ENCODE measurements around the gene PRKCE.

PRKCE gene

DNA sequence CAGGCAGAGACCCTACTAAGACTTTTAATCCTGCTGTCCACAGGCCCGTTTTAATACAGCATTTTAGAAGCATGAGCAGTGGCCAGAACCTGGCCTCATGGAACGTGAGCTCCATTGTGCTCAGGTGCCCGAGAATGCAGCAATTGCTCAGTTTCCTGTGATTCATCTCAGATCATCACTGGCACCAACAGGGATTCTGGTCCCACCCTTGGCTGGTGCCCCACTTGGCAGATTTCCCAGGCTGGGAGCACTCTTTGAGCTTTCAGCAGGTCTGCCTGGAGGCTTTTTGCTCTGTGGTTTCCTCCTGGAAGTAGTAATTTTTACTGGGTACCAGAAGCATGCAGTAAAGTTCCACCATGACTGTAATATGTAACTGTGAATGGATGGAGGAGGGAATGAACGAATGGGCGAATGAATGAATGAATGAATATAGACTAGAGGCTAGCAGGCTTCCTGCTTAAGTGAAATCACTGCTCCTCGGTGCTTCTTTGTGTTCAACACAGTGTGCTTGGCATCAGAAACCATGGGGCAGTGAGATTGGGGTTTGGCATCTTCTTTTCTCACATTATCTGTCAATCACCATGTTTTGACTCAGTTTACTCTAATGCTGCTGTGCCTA lies 312.9 kb downstream of the PRKCE start:
- H3K4me3 ChIP-seq (ENCODE audit: extremely low read depth, insufficient read depth, low read length, poor library complexity, severe bottlenecking): no peak overlapping the region
- H3K36me3 ChIP-seq (ENCODE audit: control insufficient read depth, insufficient read depth, low read length): no peaks in the 10 kb centered on the region
- 87 to 97% methylated on average over 4 to 6 of the region's 6 CpGs for WGBS, 2 experiments (ENCODE audit: insufficient coverage in 2 of 2)
- H3K27ac ChIP-seq (ENCODE audit: low read depth, low read length, severe bottlenecking): no peak overlapping the region
- no peaks in the 10 kb centered on the region for H3K9me3 ChIP-seq (ENCODE audit: control insufficient read depth, low read length)
- H3K4me1 ChIP-seq (ENCODE audit: control insufficient read depth, insufficient read depth, low read length, poor library complexity, severe bottlenecking): peaks cover 5% of the 10 kb centered on the region

DNA sequence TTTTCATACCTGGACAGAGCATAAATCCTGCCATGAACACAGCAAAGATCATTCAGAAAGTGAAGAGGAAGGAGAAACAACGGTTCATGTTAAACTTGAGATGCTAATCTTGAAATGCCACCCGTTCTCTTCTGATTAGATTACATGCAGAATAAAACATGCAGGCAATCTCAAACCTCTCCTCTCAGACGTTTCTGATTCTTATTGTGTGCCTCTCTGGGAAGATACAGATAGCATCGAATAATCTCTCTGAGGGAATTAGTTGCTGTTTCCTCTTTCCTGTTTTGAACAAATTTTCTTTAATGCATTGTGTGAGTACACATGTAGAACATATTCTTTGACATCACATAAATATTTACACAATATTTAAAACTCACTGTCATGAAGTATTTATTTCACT lies 313.4 kb downstream of the PRKCE start:
- Histone ChIP-seq H3K4me1 (ENCODE audit: control insufficient read depth, insufficient read depth, low read length, poor library complexity, severe bottlenecking) (peaks cover 5% of the 10 kb centered on the region), H3K27ac (ENCODE audit: low read depth, low read length, severe bottlenecking) (no peak overlapping the region), H3K4me3 (ENCODE audit: extremely low read depth, insufficient read depth, low read length, poor library complexity, severe bottlenecking) (no peak overlapping the region), H3K36me3 (ENCODE audit: control insufficient read depth, insufficient read depth, low read length) (no peaks in the 10 kb centered on the region), H3K9me3 (ENCODE audit: control insufficient read depth, low read length) (no peaks in the 10 kb centered on the region)
- 40% methylated on average over 1 of the region's 4 CpGs; no CpG with 5 or more reads in 1 of the 2 experiments for WGBS, 2 experiments (ENCODE audit: insufficient coverage in 2 of 2)

DNA sequence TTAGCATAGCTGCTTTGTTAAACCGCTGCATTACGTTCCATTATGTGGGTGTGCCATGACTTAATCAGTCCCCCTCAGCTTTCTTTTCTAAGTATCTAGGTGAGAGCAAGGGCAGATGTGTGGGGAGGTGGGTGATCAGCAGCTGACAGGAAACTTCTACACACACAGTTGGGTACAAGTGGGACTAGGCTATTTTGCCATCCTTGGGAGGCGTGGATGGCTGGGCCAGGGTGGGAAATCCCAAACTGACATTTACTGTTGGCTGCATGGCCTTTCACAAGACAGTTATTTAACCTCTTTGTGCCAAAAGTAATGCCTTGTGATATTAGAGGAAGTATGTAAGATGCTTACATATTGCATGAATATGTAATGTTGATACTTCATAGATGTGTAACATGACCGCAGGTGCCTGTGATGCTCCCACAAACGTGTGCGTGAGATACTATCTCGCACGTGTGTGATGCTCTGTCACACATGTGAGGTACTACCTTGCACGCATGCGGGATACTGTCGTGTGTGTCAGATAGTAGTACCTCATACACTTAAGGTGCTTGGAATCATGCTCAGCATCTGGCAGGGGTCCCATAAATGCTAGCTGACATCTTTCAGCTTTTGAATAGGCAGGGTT lies 314.5 kb downstream of the PRKCE start:
- Histone ChIP-seq H3K4me1 (ENCODE audit: control insufficient read depth, insufficient read depth, low read length, poor library complexity, severe bottlenecking) (no peaks in the 10 kb centered on the region), H3K4me3 (ENCODE audit: extremely low read depth, insufficient read depth, low read length, poor library complexity, severe bottlenecking) (no peak overlapping the region), H3K27ac (ENCODE audit: low read depth, low read length, severe bottlenecking) (no peak overlapping the region), H3K36me3 (ENCODE audit: control insufficient read depth, insufficient read depth, low read length) (no peaks in the 10 kb centered on the region), H3K9me3 (ENCODE audit: control insufficient read depth, low read length) (no peaks in the 10 kb centered on the region)
- 95 to 97% methylated on average over 9 of the region's 11 CpGs for WGBS, 2 experiments (ENCODE audit: insufficient coverage in 2 of 2)

DNA sequence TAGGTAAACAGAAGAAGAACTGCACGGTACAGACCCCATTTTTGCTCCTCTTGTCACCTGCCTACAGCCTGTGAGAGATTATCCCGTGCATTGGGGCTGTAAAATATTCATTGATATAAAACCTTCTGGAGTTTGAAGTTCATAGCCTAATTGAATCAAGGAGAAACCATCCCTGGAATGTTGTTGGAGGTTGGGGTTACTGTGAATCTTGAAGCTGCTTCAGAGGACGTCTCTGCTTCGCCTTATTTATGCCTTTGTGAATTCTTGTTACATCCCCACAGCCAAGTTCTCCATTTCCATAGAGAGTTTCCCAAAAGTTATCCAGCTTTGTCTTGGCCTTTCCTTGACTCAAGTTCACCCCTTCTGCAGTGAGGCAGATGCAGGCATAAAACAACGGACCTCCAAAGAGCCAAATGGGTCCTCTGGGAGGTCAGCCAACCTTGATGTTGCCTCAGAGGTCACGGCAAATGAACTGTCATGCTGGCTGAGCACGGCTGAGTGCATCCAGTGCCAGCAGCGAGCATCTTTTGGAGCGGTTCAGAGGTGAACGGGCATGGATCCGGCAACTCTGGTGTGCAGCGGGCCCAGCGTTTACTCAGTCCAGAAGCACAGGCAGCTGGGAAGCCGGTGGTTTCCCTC lies 317.6 kb downstream of the PRKCE start:
- H3K4me1 ChIP-seq (ENCODE audit: control insufficient read depth, insufficient read depth, low read length, poor library complexity, severe bottlenecking): no peaks in the 10 kb centered on the region

DNA sequence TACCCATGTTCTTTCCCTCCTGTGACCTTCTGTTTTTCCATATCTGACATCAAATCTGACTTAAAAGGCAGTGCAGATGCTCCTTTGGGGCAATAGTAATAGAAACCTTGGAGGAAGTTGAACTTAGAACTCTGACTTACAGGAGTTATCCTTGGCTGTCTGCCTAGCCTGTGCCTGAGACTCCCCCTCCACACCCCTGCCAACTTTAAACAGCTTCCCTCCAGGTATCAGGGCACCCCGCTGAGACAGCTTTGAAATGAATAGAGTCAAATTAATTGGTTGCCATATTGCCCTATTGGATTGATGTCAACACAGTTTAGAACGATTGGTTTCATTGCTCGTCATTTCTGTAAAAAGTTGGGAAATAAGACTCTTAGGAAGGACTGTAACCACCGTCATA lies 322.0 kb downstream of the PRKCE start:
- Histone ChIP-seq H3K36me3 (ENCODE audit: control insufficient read depth, insufficient read depth, low read length) (peaks cover 3% of the 10 kb centered on the region), H3K9me3 (ENCODE audit: control insufficient read depth, low read length) (no peaks in the 10 kb centered on the region), H3K4me1 (ENCODE audit: control insufficient read depth, insufficient read depth, low read length, poor library complexity, severe bottlenecking) (no peaks in the 10 kb centered on the region), H3K27ac (ENCODE audit: low read depth, low read length, severe bottlenecking) (no peak overlapping the region), H3K4me3 (ENCODE audit: extremely low read depth, insufficient read depth, low read length, poor library complexity, severe bottlenecking) (no peak overlapping the region)
- 76 to 91% methylated on average over 4 of the region's 4 CpGs for WGBS, 2 experiments (ENCODE audit: insufficient coverage in 2 of 2)

More for the DNA sequence above, 317.6 kb downstream of the PRKCE start:
- WGBS, 2 experiments (ENCODE audit: insufficient coverage in 2 of 2): 92 to 95% methylated on average over 12 of the region's 14 CpGs
- Histone ChIP-seq H3K9me3 (ENCODE audit: control insufficient read depth, low read length) (no peaks in the 10 kb centered on the region), H3K36me3 (ENCODE audit: control insufficient read depth, insufficient read depth, low read length) (no peaks in the 10 kb centered on the region), H3K27ac (ENCODE audit: low read depth, low read length, severe bottlenecking) (no peak overlapping the region), H3K4me3 (ENCODE audit: extremely low read depth, insufficient read depth, low read length, poor library complexity, severe bottlenecking) (no peak overlapping the region)

DNA sequence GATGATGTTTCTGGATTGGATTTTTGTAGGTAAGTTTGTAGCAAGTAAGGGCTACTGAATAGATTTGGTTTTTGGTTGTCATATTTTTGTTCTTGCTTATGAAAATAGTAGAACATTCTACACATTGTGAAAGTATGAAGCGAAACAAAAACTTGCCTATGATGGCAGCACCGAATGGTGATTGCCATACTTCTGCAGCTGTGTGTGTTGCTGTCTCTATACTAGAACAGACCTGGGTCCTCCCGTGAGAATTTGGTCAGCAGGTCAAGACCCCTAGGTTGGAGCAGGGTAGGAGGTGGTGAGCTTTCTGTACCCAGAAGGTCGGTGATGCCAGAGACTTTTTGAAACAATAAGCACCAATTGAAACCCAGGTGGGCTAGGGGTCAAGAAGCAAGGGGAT lies 322.6 kb downstream of the PRKCE start:
- Histone ChIP-seq H3K27ac (ENCODE audit: low read depth, low read length, severe bottlenecking) (no peak overlapping the region), H3K4me1 (ENCODE audit: control insufficient read depth, insufficient read depth, low read length, poor library complexity, severe bottlenecking) (no peaks in the 10 kb centered on the region), H3K36me3 (ENCODE audit: control insufficient read depth, insufficient read depth, low read length) (peaks cover 9% of the 10 kb centered on the region), H3K4me3 (ENCODE audit: extremely low read depth, insufficient read depth, low read length, poor library complexity, severe bottlenecking) (no peak overlapping the region), H3K9me3 (ENCODE audit: control insufficient read depth, low read length) (no peaks in the 10 kb centered on the region)
- WGBS, 2 experiments (ENCODE audit: insufficient coverage in 2 of 2): 90 to 96% methylated on average over 4 of the region's 4 CpGs

DNA sequence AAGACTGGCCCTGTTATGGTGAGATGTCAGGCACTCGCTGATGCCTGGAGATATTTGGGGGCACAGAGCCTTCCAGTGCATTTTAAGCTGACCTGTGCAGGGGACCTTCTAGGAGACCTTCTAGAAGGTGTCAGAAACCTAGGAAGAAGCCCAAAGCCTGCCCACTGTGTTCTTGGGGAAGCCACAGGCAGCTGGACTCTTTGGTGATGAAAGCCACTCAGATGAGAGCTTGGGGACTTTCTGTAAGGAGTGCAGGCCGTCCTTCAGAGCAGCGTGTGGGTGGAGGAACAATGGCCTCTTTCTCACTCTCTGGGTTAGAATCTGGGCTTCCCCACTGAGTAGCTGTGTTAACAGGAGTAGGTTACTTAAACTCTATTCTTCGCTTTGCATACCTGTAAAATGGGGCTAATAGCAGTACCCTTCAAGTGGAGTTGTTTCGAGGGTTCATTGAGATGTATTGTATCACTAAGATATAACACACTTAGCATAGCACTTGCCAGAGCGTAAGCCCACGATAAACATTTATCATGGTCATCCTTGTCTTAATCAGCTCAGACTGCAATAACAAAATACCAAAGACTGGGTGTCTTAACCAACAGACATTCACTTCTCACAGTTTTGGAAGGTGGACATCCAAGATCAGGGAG lies 323.4 kb downstream of the PRKCE start:
- Histone ChIP-seq H3K36me3 (ENCODE audit: control insufficient read depth, insufficient read depth, low read length) (peaks cover 13% of the 10 kb centered on the region), H3K9me3 (ENCODE audit: control insufficient read depth, low read length) (no peaks in the 10 kb centered on the region), H3K4me3 (ENCODE audit: extremely low read depth, insufficient read depth, low read length, poor library complexity, severe bottlenecking) (no peak overlapping the region), H3K4me1 (ENCODE audit: control insufficient read depth, insufficient read depth, low read length, poor library complexity, severe bottlenecking) (no peaks in the 10 kb centered on the region), H3K27ac (ENCODE audit: low read depth, low read length, severe bottlenecking) (no peak overlapping the region)
- 69 to 83% methylated on average over 4 of the region's 7 CpGs for WGBS, 2 experiments (ENCODE audit: insufficient coverage in 2 of 2)

DNA sequence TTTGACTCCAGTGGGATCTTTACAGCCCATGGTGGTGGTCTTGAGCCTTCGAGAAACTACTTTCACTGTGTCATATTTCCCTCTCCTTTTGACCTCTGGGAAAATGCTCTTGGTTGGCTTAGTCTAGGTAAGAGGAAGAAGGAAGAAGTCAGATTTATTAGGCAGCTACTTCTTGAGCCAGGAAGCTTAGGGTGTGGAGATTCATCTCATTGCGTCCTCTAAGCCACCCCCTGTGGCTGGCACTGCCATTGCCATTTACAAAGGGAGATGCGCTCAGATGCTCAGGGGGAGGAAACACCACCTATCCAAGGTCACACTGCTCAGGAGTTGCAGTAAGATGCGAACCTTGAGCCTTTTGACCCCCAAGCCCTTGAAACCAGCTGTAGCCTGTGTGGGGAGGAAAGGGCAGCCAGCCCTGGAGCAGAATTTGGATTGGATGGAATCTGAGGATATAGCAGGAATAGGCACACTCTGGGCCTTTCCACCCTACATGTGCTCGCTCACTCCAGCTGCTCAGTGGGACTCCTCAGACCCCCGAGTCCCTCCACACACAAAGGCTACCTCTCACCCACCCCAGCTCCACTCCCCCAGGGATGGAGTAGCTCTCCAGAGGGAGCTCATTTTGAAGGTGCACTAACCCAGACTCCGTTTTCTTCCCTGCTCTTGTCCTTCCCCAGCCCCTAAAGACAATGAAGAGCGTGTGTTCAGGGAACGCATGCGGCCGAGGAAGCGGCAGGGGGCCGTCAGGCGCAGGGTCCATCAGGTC lies 324.5 kb downstream of the PRKCE start:
- WGBS, 2 experiments (ENCODE audit: insufficient coverage in 2 of 2): 86 to 93% methylated on average over 6 to 8 of the region's 14 CpGs
- Histone ChIP-seq H3K27ac (ENCODE audit: low read depth, low read length, severe bottlenecking) (no peak overlapping the region), H3K36me3 (ENCODE audit: control insufficient read depth, insufficient read depth, low read length) (peaks cover 24% of the 10 kb centered on the region), H3K4me3 (ENCODE audit: extremely low read depth, insufficient read depth, low read length, poor library complexity, severe bottlenecking) (no peak overlapping the region), H3K9me3 (ENCODE audit: control insufficient read depth, low read length) (no peaks in the 10 kb centered on the region), H3K4me1 (ENCODE audit: control insufficient read depth, insufficient read depth, low read length, poor library complexity, severe bottlenecking) (no peaks in the 10 kb centered on the region)

DNA sequence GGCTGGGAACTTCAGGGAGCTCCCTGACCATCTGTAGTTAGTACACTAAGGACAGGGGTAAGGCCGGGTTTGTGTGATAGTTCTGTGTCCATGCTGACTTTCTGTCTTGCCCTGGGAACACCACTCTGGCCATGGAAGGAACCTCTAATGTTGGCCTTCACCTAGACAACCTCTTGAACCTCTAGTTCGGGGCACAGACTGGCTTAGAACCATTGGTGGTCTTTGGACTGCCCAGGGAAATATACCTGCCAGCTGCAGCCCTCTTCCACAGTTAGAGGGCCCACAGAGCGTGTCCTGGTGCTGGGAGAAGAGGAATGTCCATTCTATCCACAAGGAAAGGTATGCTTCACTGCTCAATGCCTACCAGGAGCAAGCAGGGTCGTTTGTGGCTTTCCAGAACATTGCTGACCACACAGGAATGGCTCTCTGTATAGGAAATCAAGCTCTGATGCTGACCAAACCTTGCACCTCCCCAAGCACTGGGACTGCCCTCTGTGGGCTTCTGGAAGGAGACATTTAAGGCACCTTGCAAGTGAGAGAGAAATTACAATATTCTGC lies 326.9 kb downstream of the PRKCE start:
- Histone ChIP-seq H3K36me3 (ENCODE audit: control insufficient read depth, insufficient read depth, low read length) (peaks cover 38% of the 10 kb centered on the region), H3K27ac (ENCODE audit: low read depth, low read length, severe bottlenecking) (no peak overlapping the region), H3K4me1 (ENCODE audit: control insufficient read depth, insufficient read depth, low read length, poor library complexity, severe bottlenecking) (no peaks in the 10 kb centered on the region), H3K4me3 (ENCODE audit: extremely low read depth, insufficient read depth, low read length, poor library complexity, severe bottlenecking) (no peak overlapping the region), H3K9me3 (ENCODE audit: control insufficient read depth, low read length) (no peaks in the 10 kb centered on the region)
- 76 to 92% methylated on average over 2 to 3 of the region's 4 CpGs for WGBS, 2 experiments (ENCODE audit: insufficient coverage in 2 of 2)

DNA sequence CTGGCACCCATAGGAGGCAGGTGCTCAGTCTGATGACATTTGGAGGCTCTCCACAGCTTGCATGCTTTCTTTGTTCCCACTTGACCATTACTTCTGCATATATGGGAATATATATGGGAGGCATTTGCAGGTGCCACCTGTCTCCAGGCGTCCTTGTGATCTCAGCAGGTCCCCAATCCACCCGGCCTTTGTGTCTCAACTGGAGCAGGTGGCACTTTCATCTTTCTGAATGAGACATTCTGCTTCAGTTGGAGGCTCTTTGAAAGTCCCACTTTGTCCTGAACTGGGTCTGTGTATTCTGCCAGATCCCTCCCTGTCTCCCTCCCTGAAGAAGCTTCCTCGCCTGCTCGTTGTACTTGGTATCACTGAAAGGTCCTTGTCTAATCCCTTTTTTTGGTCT lies 327.6 kb downstream of the PRKCE start:
- no peak overlapping the region for H3K4me3 ChIP-seq (ENCODE audit: extremely low read depth, insufficient read depth, low read length, poor library complexity, severe bottlenecking)
- no peaks in the 10 kb centered on the region for H3K9me3 ChIP-seq (ENCODE audit: control insufficient read depth, low read length)
- no peak overlapping the region for H3K27ac ChIP-seq (ENCODE audit: low read depth, low read length, severe bottlenecking)
- 89 to 90% methylated on average over 2 to 4 of the region's 4 CpGs for WGBS, 2 experiments (ENCODE audit: insufficient coverage in 2 of 2)
- H3K36me3 ChIP-seq (ENCODE audit: control insufficient read depth, insufficient read depth, low read length): peaks cover 39% of the 10 kb centered on the region
- no peaks in the 10 kb centered on the region for H3K4me1 ChIP-seq (ENCODE audit: control insufficient read depth, insufficient read depth, low read length, poor library complexity, severe bottlenecking)
